ENCODE measurements around the gene PCDHB13.
"Not testable (repeated sequence)": the region's sequence is repeated elsewhere in the genome, so short reads cannot be mapped to it uniquely, and the experiment has no call there.

Gene PCDHB13

GRCh38 chr5:141213656-141214339 lies at the start of gene PCDHB13:
Gene PCDHB13 (plus strand): TSS chr5:141213919. CDS start chr5:141214124, 205 bp downstream.
- not testable (repeated sequence) for DNase-seq (ENCODE audit: low read depth in 3 of 3, low spot score in 1 of 3)

GRCh38 chr5:141172381-141173204 lies 41.1 kb upstream of the PCDHB13 start, which contains the start of gene PCDHB7:
Gene PCDHB7 (plus strand): TSS chr5:141172644. CDS start chr5:141172836, 192 bp downstream.
- DNase-seq (ENCODE audit: low read depth in 3 of 3, low spot score in 1 of 3), result no peak

GRCh38 chr5:141174291-141175104 lies 39.2 kb upstream of the PCDHB13 start:
- DNase-seq (ENCODE audit: low read depth in 3 of 3, low spot score in 1 of 3), result not testable (repeated sequence)

- no peak for DNase-seq (ENCODE audit: low read depth in 3 of 3, low spot score in 1 of 3)
Measured at GRCh38 chr5:141175933-141176332, 37.8 kb upstream of the PCDHB13 start.

GRCh38 chr5:141177577-141178191 lies 36.0 kb upstream of the PCDHB13 start, which contains the start of gene PCDHB8:
Gene PCDHB8 (plus strand): TSS chr5:141177790. CDS start chr5:141178035, 245 bp downstream.
- not testable (repeated sequence) for DNase-seq (ENCODE audit: low read depth in 3 of 3, low spot score in 1 of 3)

GRCh38 chr5:141179371-141179770 lies 34.3 kb upstream of the PCDHB13 start:
- not testable (repeated sequence) for DNase-seq (ENCODE audit: low read depth in 3 of 3, low spot score in 1 of 3)

- not testable (repeated sequence) for DNase-seq (ENCODE audit: low read depth in 3 of 3, low spot score in 1 of 3)
Measured at GRCh38 chr5:141179876-141180275, 33.8 kb upstream of the PCDHB13 start.

- DNase-seq (ENCODE audit: low read depth in 3 of 3, low spot score in 1 of 3), result no peak
Measured at GRCh38 chr5:141180313-141180712, 33.4 kb upstream of the PCDHB13 start.

GRCh38 chr5:141182248-141182647 lies 31.5 kb upstream of the PCDHB13 start, which contains the start of gene PCDHB16:
Gene PCDHB16 (plus strand): TSS chr5:141182387. CDS start chr5:141182560, 173 bp downstream.
- DNase-seq (ENCODE audit: low read depth in 3 of 3, low spot score in 1 of 3), result no peak

GRCh38 chr5:141184117-141184855 lies 29.4 kb upstream of the PCDHB13 start:
- DNase-seq (ENCODE audit: low read depth in 3 of 3, low spot score in 1 of 3), result not testable (repeated sequence)

GRCh38 chr5:141186897-141187512 lies 26.7 kb upstream of the PCDHB13 start, which contains the start of gene PCDHB9:
Gene PCDHB9 (plus strand): TSS chr5:141187161. CDS start chr5:141187319, 158 bp downstream.
- DNase-seq (ENCODE audit: low read depth in 3 of 3, low spot score in 1 of 3), result no peak

- not testable (repeated sequence) for DNase-seq (ENCODE audit: low read depth in 3 of 3, low spot score in 1 of 3)
Measured at GRCh38 chr5:141188682-141189081, 25.0 kb upstream of the PCDHB13 start.

- not testable (repeated sequence) for DNase-seq (ENCODE audit: low read depth in 3 of 3, low spot score in 1 of 3)
Measured at GRCh38 chr5:141189131-141189530, 24.6 kb upstream of the PCDHB13 start.

GRCh38 chr5:141192110-141192725 lies 21.5 kb upstream of the PCDHB13 start, which contains the start of gene PCDHB10:
Gene PCDHB10 (plus strand): TSS chr5:141192353. CDS start chr5:141192553, 200 bp downstream.
- DNase-seq (ENCODE audit: low read depth in 3 of 3, low spot score in 1 of 3), result no peak

GRCh38 chr5:141194332-141194731 lies 19.4 kb upstream of the PCDHB13 start:
- not testable (repeated sequence) for DNase-seq (ENCODE audit: low read depth in 3 of 3, low spot score in 1 of 3)

- no peak for DNase-seq (ENCODE audit: low read depth in 3 of 3, low spot score in 1 of 3)
Measured at GRCh38 chr5:141196363-141196762, 17.4 kb upstream of the PCDHB13 start.

- no peak for DNase-seq (ENCODE audit: low read depth in 3 of 3, low spot score in 1 of 3)
Measured at GRCh38 chr5:141199359-141200235, 14.1 kb upstream of the PCDHB13 start, which contains the start of gene PCDHB11. Gene PCDHB11 (plus strand): TSS chr5:141199627. CDS start chr5:141199775, 148 bp downstream.

GRCh38 chr5:141201126-141201525 lies 12.6 kb upstream of the PCDHB13 start:
- DNase-seq (ENCODE audit: low read depth in 3 of 3, low spot score in 1 of 3), result not testable (repeated sequence)

Measured in stimulated activated CD4-positive, alpha-beta T cell treated with anti-CD3 and anti-CD28 coated beads, TNF-alpha, amount 100 ng/mL, for 1 hour (primary cell).